Caco-2 (cell line): Measurements from ENCODE around the gene FGD5. TPM values are rescaled to one million over a fixed set of nuclear protein-coding genes. Genes with fewer than 3 reads are reported as not detected.

Source experiments
- BruUV-seq: library from RNA; stranded (reverse); fragments of 400-500 nt; replicated peaks from 2 replicates; lab custom pipeline; 2021; lab: Mats Ljungman, UMichigan
- CTCF ChIA-PET: fragments of 300-600 bp; sonication (Branson Sonifier 250); formaldehyde crosslinking; loops from one replicate; lab custom pipeline; 2022; ENCODE audit warnings: antibody characterized with exemption; lab: Charles Lee
- POLR2A ChIA-PET: fragments of 300-600 bp; sonication (Branson Sonifier 250); formaldehyde crosslinking; loops from one replicate; lab custom pipeline; 2022; ENCODE audit warnings: antibody characterized with exemption; lab: Charles Lee
- DNase-seq, 2 experiments: peaks; one replicate each; pipeline versions ENCODE4 v3.0.0 to v3.0.0-alpha.2; 2020 to 2022
- H3K27me3 ChIP-seq: replicated peaks from 2 replicates; pipeline ENCODE4 v1.6.0; 2011; ENCODE audit warnings: low read length; ENCODE audit not compliant: control insufficient read depth, insufficient read depth
- H3K36me3 ChIP-seq: 2 replicates; pipeline ENCODE4 v1.5.1; 2011; ENCODE audit warnings: low read length; ENCODE audit not compliant: control insufficient read depth, insufficient read depth
- H3K4me1 ChIP-seq: fragments of 250-450 bp; sonication (Bioruptor Pico); 2 replicates; pipeline ENCODE4 v1.5.1; 2020; ENCODE audit warnings: mild to moderate bottlenecking
- H3K4me3 ChIP-seq: 2 replicates; pipeline ENCODE4 v1.5.1; 2011; ENCODE audit warnings: low read depth, mild to moderate bottlenecking, control low read depth, low read length
- H3K9me3 ChIP-seq: fragments of 250-450 bp; sonication (Bioruptor Pico); 2 replicates; pipeline ENCODE4 v1.5.1; 2020; ENCODE audit warnings: mild to moderate bottlenecking, moderate library complexity
- H3K27ac Mint-ChIP-seq: one replicate; pipeline ENCODE4 v1.8.0; 2022; ENCODE audit warnings: mixed read lengths; ENCODE audit not compliant: unreplicated experiment
- H3K27me3 Mint-ChIP-seq: one replicate; pipeline ENCODE4 v1.8.0; 2022; ENCODE audit warnings: mixed read lengths; ENCODE audit not compliant: insufficient read depth, unreplicated experiment
- H3K36me3 Mint-ChIP-seq: one replicate; pipeline ENCODE4 v1.8.0; 2022; ENCODE audit warnings: mild to moderate bottlenecking, mixed read lengths; ENCODE audit not compliant: insufficient read depth, unreplicated experiment
- H3K4me1 Mint-ChIP-seq: one replicate; pipeline ENCODE4 v1.8.0; 2022; ENCODE audit warnings: low read depth, mixed read lengths; ENCODE audit not compliant: unreplicated experiment
- H3K4me3 Mint-ChIP-seq: one replicate; pipeline ENCODE4 v1.8.0; 2022; ENCODE audit warnings: mild to moderate bottlenecking, moderate library complexity, mixed read lengths; ENCODE audit not compliant: unreplicated experiment
- H3K9me3 Mint-ChIP-seq: one replicate; pipeline ENCODE4 v1.8.0; 2022; ENCODE audit warnings: mixed read lengths; ENCODE audit not compliant: unreplicated experiment
- CTCF ChIP-seq, 2 experiments: fragments of 200-600 bp in 1 of 2; IDR thresholded peaks; 1 replicate in 1 of 2; 2 replicates in 1 of 2; pipeline versions ENCODE4 v1.5.1 to v1.8.0; 2011 to 2022; ENCODE audit warnings: antibody characterized with exemption in 1 of 2, control low read depth in 1 of 2, inconsistent platforms in 1 of 2, low read depth in 1 of 2, low read length in 1 of 2, mild to moderate bottlenecking in 1 of 2, moderate library complexity in 1 of 2; ENCODE audit not compliant: insufficient read depth in 1 of 2, severe bottlenecking in 1 of 2, unreplicated experiment in 1 of 2
- intact Hi-C: fragments of 100-400 bp; cut with micrococcal nuclease; formaldehyde crosslinking; loops from one replicate; pipeline ENCODE4 v1.10.0; 2022; ENCODE audit not compliant: unreplicated experiment
- total RNA-seq: library from RNA; stranded (reverse); gene quantifications from 2 replicates; pipeline ENCODE4 v1.2.3, GENCODE V29; 2022

The FGD5 gene
- total RNA-seq, 1 experiment from 2014 or later: 0.25 TPM

DNA sequence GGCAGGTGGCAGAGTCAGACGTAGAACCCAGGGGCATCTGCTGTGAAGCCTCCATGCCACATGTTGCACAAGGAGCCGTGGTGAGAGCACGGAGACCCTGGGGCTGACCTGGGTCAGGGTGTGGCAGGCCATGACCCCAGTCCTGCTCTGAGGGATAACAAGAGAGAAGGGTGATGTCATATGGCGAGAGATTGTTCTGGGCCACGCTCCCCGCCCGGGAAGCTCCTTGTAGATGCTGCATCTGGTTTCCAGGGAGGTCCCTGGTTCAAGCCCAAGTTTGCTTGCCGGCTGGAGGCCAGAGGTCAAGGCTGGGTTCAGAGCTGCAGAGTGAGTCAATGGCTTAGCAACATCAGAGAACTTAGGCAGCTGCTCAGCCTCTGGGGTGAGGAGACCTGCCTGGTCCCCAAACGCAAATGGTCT is 17.3 kb downstream of the FGD5 start:
- peaks cover 12% of the 10 kb centered on the region for H3K27me3 Mint-ChIP-seq
- CTCF ChIA-PET: interaction anchor here (1.0 kb wide), 1 partner anchor 12 kb away, joined by 3 read pairs; no protein-coding TSS in a partner anchor

DNA sequence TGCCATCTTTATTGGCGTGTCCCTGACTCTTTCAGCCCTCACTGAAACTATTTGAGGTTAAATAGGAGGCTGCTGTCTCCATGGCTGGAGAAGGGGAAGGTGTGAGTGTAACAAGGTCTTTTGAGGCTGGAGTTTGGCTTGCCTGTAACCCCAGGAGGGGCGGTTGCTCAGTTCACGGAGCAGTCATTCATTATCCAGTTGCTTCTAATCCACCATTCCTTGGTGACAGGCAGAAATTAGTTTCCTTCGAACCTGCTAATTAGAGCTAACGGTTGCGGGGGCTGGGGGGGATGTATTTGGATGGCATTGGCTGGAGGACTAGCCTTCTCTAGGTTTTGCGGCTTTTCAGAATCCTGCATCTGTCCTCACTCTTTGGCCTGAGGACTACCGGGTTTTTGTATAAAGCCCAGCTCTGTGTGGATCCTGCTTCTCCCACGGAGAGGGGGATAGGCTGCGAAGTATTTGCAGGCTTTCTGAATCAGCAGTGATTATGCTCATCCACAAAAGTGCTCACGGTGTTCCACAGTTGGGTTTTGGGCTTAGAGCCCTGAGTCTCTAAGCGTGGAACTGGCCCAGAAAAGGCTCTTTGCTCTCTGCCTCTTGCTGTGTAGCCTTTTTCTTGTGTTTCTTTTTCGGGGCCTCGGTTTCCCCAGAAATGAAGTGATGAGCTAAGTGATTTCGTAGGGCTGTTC is 18.6 kb downstream of the FGD5 start:
- DNase-seq: no peak
- ChIA-PET CTCF (interaction anchor here (0.7 kb wide), 1 partner anchor 81 kb away, joined by 3 read pairs; no protein-coding TSS in a partner anchor), POLR2A (no interaction called here)
- no peak for TF ChIP-seq CTCF (IDR thresholded peaks at IDR 0.05; ENCODE audit: insufficient read depth in 1 of 2, low read depth in 1 of 2, low read length in 1 of 2, severe bottlenecking in 1 of 2, unreplicated experiment in 1 of 2)
- H3K4me3 Mint-ChIP-seq: no peak overlapping the region
- no peak overlapping the region for H3K27ac Mint-ChIP-seq
- no TSS peak for BruUV-seq
- Histone ChIP-seq H3K27me3 (no peaks in the 10 kb centered on the region; the same call in 1 of the 2 replicates), H3K4me1 (no peaks in the 10 kb centered on the region), H3K9me3 (no peaks in the 10 kb centered on the region), H3K36me3 (no peaks in the 10 kb centered on the region), H3K4me3 (no peak overlapping the region)
- H3K9me3 Mint-ChIP-seq: no peaks in the 10 kb centered on the region
- peaks cover 14% of the 10 kb centered on the region for H3K27me3 Mint-ChIP-seq
- H3K36me3 Mint-ChIP-seq: no peaks in the 10 kb centered on the region
- H3K4me1 Mint-ChIP-seq: no peaks in the 10 kb centered on the region
- intact Hi-C loops: no loop called here

More for the DNA sequence above, 17.3 kb downstream of the FGD5 start:
- no peaks in the 10 kb centered on the region for H3K36me3 Mint-ChIP-seq
- POLR2A ChIA-PET: no interaction called here
- no peak for TF ChIP-seq CTCF (IDR thresholded peaks at IDR 0.05; ENCODE audit: insufficient read depth in 1 of 2, low read depth in 1 of 2, low read length in 1 of 2, severe bottlenecking in 1 of 2, unreplicated experiment in 1 of 2)
- DNase-seq: no peak
- BruUV-seq: no TSS peak
- intact Hi-C loops: no loop called here
- Histone ChIP-seq H3K27me3 (peaks cover 1% of the 10 kb centered on the region; the same call in 1 of the 2 replicates), H3K4me3 (no peak overlapping the region), H3K4me1 (no peaks in the 10 kb centered on the region), H3K36me3 (no peaks in the 10 kb centered on the region), H3K9me3 (no peaks in the 10 kb centered on the region)
- no peaks in the 10 kb centered on the region for H3K4me1 Mint-ChIP-seq
- H3K4me3 Mint-ChIP-seq: no peak overlapping the region
- H3K9me3 Mint-ChIP-seq: no peaks in the 10 kb centered on the region
- H3K27ac Mint-ChIP-seq: no peak overlapping the region

GRCh38 chr3:14837878-14838258 is 19.1 kb downstream of the FGD5 start:
- BruUV-seq: no TSS peak
- Mint-ChIP-seq H3K9me3 (no peaks in the 10 kb centered on the region), H3K27me3 (peaks cover 17% of the 10 kb centered on the region)

More at GRCh38 chr3:14837878-14838258, 19.1 kb downstream of the FGD5 start:
- H3K4me3 Mint-ChIP-seq: no peak overlapping the region
- intact Hi-C loops: no loop called here
- ChIA-PET CTCF (no interaction called here), POLR2A (no interaction called here)
- H3K4me3 ChIP-seq: no peak overlapping the region
- DNase-seq: no peak
- H3K27me3 ChIP-seq: no peaks in the 10 kb centered on the region; the same call in 1 of the 2 replicates
- TF ChIP-seq CTCF (IDR thresholded peaks at IDR 0.05; ENCODE audit: insufficient read depth in 1 of 2, low read depth in 1 of 2, low read length in 1 of 2, severe bottlenecking in 1 of 2, unreplicated experiment in 1 of 2): no peak
- H3K36me3 Mint-ChIP-seq: no peaks in the 10 kb centered on the region
- no peaks in the 10 kb centered on the region for H3K4me1 Mint-ChIP-seq
- no peaks in the 10 kb centered on the region for H3K36me3 ChIP-seq
- H3K9me3 ChIP-seq: no peaks in the 10 kb centered on the region
- H3K4me1 ChIP-seq: no peaks in the 10 kb centered on the region
- no peak overlapping the region for H3K27ac Mint-ChIP-seq
